RWPE2 (cell line): ENCODE measurements around the gene PRRX1.

Experiments
- ATAC-seq: fragments of 200-7000 bp; cut with Tn5 transposase; 3 replicates; pipeline ENCODE4 v1.9.1; 2021; ENCODE audit warnings: low read depth
- DNase-seq: peaks from one replicate; pipeline ENCODE4 v3.0.0-alpha.2; 2020; ENCODE audit warnings: low spot score
- H3K27ac ChIP-seq: fragments of 450-650 bp; 2 replicates; pipeline ENCODE4 v1.5.1; 2017; ENCODE audit warnings: mild to moderate bottlenecking; ENCODE audit not compliant: poor library complexity, severe bottlenecking
- H3K27me3 ChIP-seq: fragments of 250-450 bp; sonication (Bioruptor Pico); 2 replicates; pipeline ENCODE4 v1.5.1; 2021; ENCODE audit warnings: mild to moderate bottlenecking, moderate library complexity; ENCODE audit not compliant: insufficient read depth, poor library complexity, severe bottlenecking
- H3K36me3 ChIP-seq: fragments of 250-450 bp; sonication (Bioruptor Pico); 2 replicates; pipeline ENCODE4 v1.5.1; 2020; ENCODE audit warnings: low read depth, mild to moderate bottlenecking, moderate library complexity
- H3K4me1 ChIP-seq: fragments of 250-450 bp; sonication (Bioruptor Pico); 2 replicates; pipeline ENCODE4 v1.5.1; 2021; ENCODE audit warnings: mild to moderate bottlenecking, moderate library complexity; ENCODE audit not compliant: insufficient read depth, poor library complexity, severe bottlenecking
- H3K4me3 ChIP-seq: fragments of 250-450 bp; sonication (Bioruptor Pico); 2 replicates; pipeline ENCODE4 v1.5.1; 2021; ENCODE audit warnings: mild to moderate bottlenecking, moderate library complexity; ENCODE audit not compliant: severe bottlenecking
- H3K9me3 ChIP-seq: fragments of 250-450 bp; sonication (Bioruptor Pico); 2 replicates; pipeline ENCODE4 v1.5.1; 2021; ENCODE audit warnings: mild to moderate bottlenecking, moderate library complexity; ENCODE audit not compliant: severe bottlenecking
- CTCF ChIP-seq: fragments of 450-650 bp; IDR thresholded peaks from one replicate; pipeline ENCODE4 v1.5.1; 2017; ENCODE audit warnings: mild to moderate bottlenecking, moderate library complexity; ENCODE audit not compliant: poor library complexity, severe bottlenecking

PRRX1 gene

GRCh38 chr1:170686291-170686690, 22.4 kb downstream of the PRRX1 start:
- Histone ChIP-seq H3K4me1 (no peaks in the 10 kb centered on the region), H3K36me3 (no peaks in the 10 kb centered on the region), H3K4me3 (no peak overlapping the region), H3K27me3 (no peaks in the 10 kb centered on the region), H3K27ac (no peak overlapping the region), H3K9me3 (no peaks in the 10 kb centered on the region)
- DNase-seq (no peak), ATAC-seq (no peak)
- TF ChIP-seq CTCF, result no peak

- Histone ChIP-seq H3K27ac (no peak overlapping the region), H3K36me3 (no peaks in the 10 kb centered on the region)
- ATAC-seq, result no peak
Measured at GRCh38 chr1:170687621-170688020, 23.7 kb downstream of the PRRX1 start.

GRCh38 chr1:170691258-170691657, 27.3 kb downstream of the PRRX1 start:
- no peaks in the 10 kb centered on the region for H3K9me3 ChIP-seq
- ATAC-seq (no peak), DNase-seq (no peak)
- TF ChIP-seq CTCF, result no peak
- H3K27ac ChIP-seq, result no peak overlapping the region
- no peaks in the 10 kb centered on the region for H3K36me3 ChIP-seq
- no peaks in the 10 kb centered on the region for H3K27me3 ChIP-seq
- no peak overlapping the region for H3K4me3 ChIP-seq
- peaks cover 7% of the 10 kb centered on the region for H3K4me1 ChIP-seq

More at GRCh38 chr1:170687621-170688020, 23.7 kb downstream of the PRRX1 start:
- Histone ChIP-seq H3K27me3 (no peaks in the 10 kb centered on the region), H3K9me3 (no peaks in the 10 kb centered on the region), H3K4me1 (no peaks in the 10 kb centered on the region), H3K4me3 (no peak overlapping the region)
- TF ChIP-seq CTCF, result no peak
- no peak for DNase-seq

GRCh38 chr1:170692866-170693575, 29.1 kb downstream of the PRRX1 start:
- H3K27me3 ChIP-seq, result no peaks in the 10 kb centered on the region
- no peaks in the 10 kb centered on the region for H3K36me3 ChIP-seq
- TF ChIP-seq CTCF, result no peak
- no peaks in the 10 kb centered on the region for H3K9me3 ChIP-seq
- DNase-seq (no peak), ATAC-seq (peak; percentile 64; the same call in 2 of the 3 replicates)
- H3K4me3 ChIP-seq, result no peak overlapping the region
- no peak overlapping the region for H3K27ac ChIP-seq
- peaks cover 12% of the 10 kb centered on the region for H3K4me1 ChIP-seq
